H1 (cell line): Measurements from ENCODE around the gene ASCC1. TPM values are rescaled to one million over a fixed set of nuclear protein-coding genes. Genes with fewer than 3 reads are reported as not detected.

ENCODE experiments used
- CTCF ChIA-PET: fragments of 300-600 bp; sonication (Branson Sonifier 250); formaldehyde crosslinking; loops from one replicate; lab custom pipeline; 2021; ENCODE audit not compliant: partially characterized antibody; lab: Charles Lee
- POLR2A ChIA-PET: fragments of 300-600 bp; sonication (Branson Sonifier 250); formaldehyde crosslinking; loops from one replicate; lab custom pipeline; 2021; ENCODE audit warnings: inconsistent platforms; ENCODE audit not compliant: partially characterized antibody; lab: Charles Lee
- DNase-seq, 2 experiments: peaks; one replicate each; pipeline versions ENCODE4 v3.0.0 to v3.0.0-alpha.2; 2010 to 2022; ENCODE audit warnings: low spot score in 2 of 2, low read depth in 1 of 2, mixed read lengths in 1 of 2
- FAIRE-seq: peaks from 2 replicates; lab custom pipeline; 2011; peaks lifted over from hg19 to GRCh38; lab: Jason Lieb, UNC
- H2AFZ ChIP-seq: 2 replicates; pipeline ENCODE4 v1.8.1; 2012; ENCODE audit warnings: low read length, inconsistent platforms
- H2AK5ac ChIP-seq: 2 replicates; pipeline ENCODE4 v1.6.1; 2013; ENCODE audit warnings: low read depth, low read length
- H2BK120ac ChIP-seq: replicated peaks from 2 replicates; pipeline ENCODE3; 2013; ENCODE audit warnings: low read depth, low read length, inconsistent platforms
- H2BK12ac ChIP-seq: 2 replicates; pipeline ENCODE4 v1.6.1; 2013; ENCODE audit warnings: low read depth, low read length
- H2BK15ac ChIP-seq: 2 replicates; pipeline ENCODE4 v1.6.1; 2013; ENCODE audit warnings: low read length
- H2BK20ac ChIP-seq: 2 replicates; pipeline ENCODE4 v1.6.1; 2013; ENCODE audit warnings: low read length
- H2BK5ac ChIP-seq: 2 replicates; pipeline ENCODE4 v1.6.1; 2013; ENCODE audit warnings: low read depth, low read length
- H3K14ac ChIP-seq: 2 replicates; pipeline ENCODE4 v1.6.1; 2013; ENCODE audit warnings: inconsistent platforms; ENCODE audit not compliant: insufficient read length
- H3K18ac ChIP-seq: 2 replicates; pipeline ENCODE4 v1.6.1; 2013; ENCODE audit warnings: low read length; ENCODE audit errors: extremely low read depth
- H3K23ac ChIP-seq: 2 replicates; pipeline ENCODE4 v1.6.1; 2013; ENCODE audit warnings: inconsistent platforms; ENCODE audit not compliant: insufficient read length
- H3K23me2 ChIP-seq: 2 replicates; pipeline ENCODE4 v1.6.1; 2013; ENCODE audit warnings: low read depth, low read length
- H3K27ac ChIP-seq: 2 replicates; pipeline ENCODE4 v1.6.1; 2011; ENCODE audit warnings: low read depth, low read length, inconsistent platforms
- H3K27me3 ChIP-seq, 4 experiments: replicated peaks in 1 of 4; 1 replicate in 1 of 4; 2 replicates in 3 of 4; pipeline versions ENCODE4 v1.6.1 to v1.8.1; 2011 to 2013; ENCODE audit warnings: low read length in 3 of 4, mild to moderate bottlenecking in 3 of 4, inconsistent platforms in 2 of 4, mixed read lengths in 2 of 4, moderate library complexity in 1 of 4; ENCODE audit not compliant: control insufficient read depth in 3 of 4, insufficient read depth in 3 of 4; ENCODE audit errors: extremely low read depth in 1 of 4
- H3K36me3 ChIP-seq, 4 experiments: 2 replicates each; pipeline versions ENCODE4 v1.6.1 to v1.8.1; 2011 to 2013; ENCODE audit warnings: mild to moderate bottlenecking in 4 of 4, low read length in 3 of 4, moderate library complexity in 2 of 4, control low read depth in 1 of 4, inconsistent platforms in 1 of 4; ENCODE audit not compliant: insufficient read depth in 4 of 4, control insufficient read depth in 2 of 4
- H3K4ac ChIP-seq: replicated peaks from 2 replicates; pipeline ENCODE3; 2013; ENCODE audit warnings: low read length, low read depth, mixed read lengths, inconsistent platforms; ENCODE audit not compliant: insufficient read length
- H3K4me1 ChIP-seq, 4 experiments: replicated peaks in 1 of 4; 1 replicate in 1 of 4; 2 replicates in 3 of 4; pipeline versions ENCODE4 v1.6.1 to v1.8.1; 2011 to 2013; ENCODE audit warnings: low read length in 3 of 4, inconsistent platforms in 2 of 4, mixed read lengths in 1 of 4; ENCODE audit not compliant: insufficient read depth in 4 of 4, control insufficient read depth in 3 of 4
- H3K4me2 ChIP-seq, 2 experiments: 2 replicates each; pipeline versions ENCODE4 v1.6.1 to v1.8.1; 2011 to 2013; ENCODE audit warnings: low read depth in 2 of 2, low read length in 2 of 2, control low read depth in 1 of 2, inconsistent platforms in 1 of 2, mild to moderate bottlenecking in 1 of 2; ENCODE audit not compliant: insufficient read depth in 1 of 2
- H3K4me3 ChIP-seq, 4 experiments: fragments of 200-600, 300-600 bp in 1 of 4; sonication (generic), shearing (Covaris generic), sonication (Bioruptor Twin) in 1 of 4; 2 replicates each; pipeline versions ENCODE4 v1.5.1 to v1.8.1; 2011 to 2016; ENCODE audit warnings: low read length in 4 of 4, low read depth in 3 of 4, control low read depth in 2 of 4, inconsistent platforms in 2 of 4, mild to moderate bottlenecking in 2 of 4, mixed read lengths in 1 of 4, moderate library complexity in 1 of 4; ENCODE audit not compliant: insufficient read depth in 2 of 4; ENCODE audit errors: extremely low read depth in 1 of 4
- H3K56ac ChIP-seq: replicated peaks from 2 replicates; pipeline ENCODE3; 2013; ENCODE audit warnings: low read depth, mild to moderate bottlenecking, mixed read lengths, low read length, inconsistent platforms; ENCODE audit not compliant: insufficient read length
- H3K79me1 ChIP-seq: 2 replicates; pipeline ENCODE4 v1.6.1; 2013; ENCODE audit warnings: low read depth, low read length, control low read depth
- H3K79me2 ChIP-seq, 2 experiments: 2 replicates each; pipeline versions ENCODE4 v1.6.1 to v1.8.1; 2012 to 2013; ENCODE audit warnings: low read length in 2 of 2, mild to moderate bottlenecking in 2 of 2, inconsistent platforms in 1 of 2; ENCODE audit not compliant: insufficient read depth in 2 of 2, control insufficient read depth in 1 of 2
- H3K9ac ChIP-seq, 4 experiments: replicated peaks in 1 of 4; 1 replicate in 1 of 4; 2 replicates in 3 of 4; pipeline versions ENCODE4 v1.6.1 to v1.8.1; 2011 to 2013; ENCODE audit warnings: low read depth in 3 of 4, low read length in 3 of 4, control low read depth in 2 of 4, mild to moderate bottlenecking in 2 of 4, moderate library complexity in 2 of 4, inconsistent platforms in 1 of 4; ENCODE audit errors: extremely low read depth in 1 of 4
- H3K9me3 ChIP-seq, 2 experiments: 2 replicates each; pipeline versions ENCODE4 v1.6.1 to v1.8.1; 2012 to 2013; ENCODE audit warnings: mild to moderate bottlenecking in 2 of 2, moderate library complexity in 2 of 2, control low read depth in 1 of 2, inconsistent platforms in 1 of 2, low read depth in 1 of 2, low read length in 1 of 2, mixed read lengths in 1 of 2; ENCODE audit not compliant: insufficient read depth in 2 of 2
- H4K20me1 ChIP-seq, 2 experiments: replicated peaks in 1 of 2; 2 replicates each; pipeline versions ENCODE3 to v1.8.1; 2011 to 2013; ENCODE audit warnings: inconsistent platforms in 2 of 2, low read length in 2 of 2, mild to moderate bottlenecking in 1 of 2; ENCODE audit not compliant: insufficient read depth in 2 of 2, control insufficient read depth in 1 of 2
- H4K5ac ChIP-seq: 2 replicates; pipeline ENCODE4 v1.6.1; 2013; ENCODE audit warnings: low read length, low read depth, mixed read lengths, inconsistent platforms; ENCODE audit not compliant: insufficient read length
- H4K8ac ChIP-seq: 2 replicates; pipeline ENCODE4 v1.8.0; 2013; ENCODE audit warnings: mild to moderate bottlenecking, moderate library complexity, low read length, inconsistent platforms; ENCODE audit not compliant: insufficient read depth; ENCODE audit errors: extremely low read depth
- H4K91ac ChIP-seq: replicated peaks from 2 replicates; pipeline ENCODE3; 2013; ENCODE audit warnings: low read length, mixed read lengths, inconsistent platforms; ENCODE audit not compliant: insufficient read length
- CBX5 ChIP-seq: fragments of 300-800, 300-1000 bp; sonication (generic); IDR thresholded peaks from 2 replicates; pipeline ENCODE4 v1.7.1; 2016; ENCODE audit warnings: antibody characterized with exemption, low read length, low read depth
- FOSL1 ChIP-seq: IDR thresholded peaks from 2 replicates; pipeline ENCODE4 v1.6.1; 2011; ENCODE audit warnings: mild to moderate bottlenecking, low read depth, low read length, moderate library complexity; ENCODE audit not compliant: insufficient read depth
- JUN ChIP-seq: IDR thresholded peaks from 2 replicates; pipeline ENCODE4 v1.6.1; 2011; ENCODE audit warnings: low read depth, mild to moderate bottlenecking, improper control_type of control experiment, low read length
- POLR2A ChIP-seq, 2 experiments: IDR thresholded peaks; 1 replicate in 1 of 2; 2 replicates in 1 of 2; pipeline ENCODE4 v1.6.1; 2011; ENCODE audit warnings: low read depth in 2 of 2, low read length in 2 of 2, mild to moderate bottlenecking in 2 of 2; ENCODE audit errors: control extremely low read depth in 1 of 2
- WGBS, 2 experiments: shearing (Covaris generic) in 1 of 2; methylation state at CpG; one replicate each; pipeline versions ENCODE4 v1.1.6 to v1.1.7; 2013 to 2015; ENCODE audit warnings: low lambda C conversion rate in 2 of 2, mixed read lengths in 2 of 2, inconsistent platforms in 1 of 2, low coverage in 1 of 2, missing lambda C conversion rate in 1 of 2; ENCODE audit not compliant: insufficient replicate concordance in 2 of 2, insufficient coverage in 1 of 2, insufficient read length in 1 of 2; ENCODE audit errors: extremely low coverage in 1 of 2, missing lambda C conversion rate in 1 of 2; 5-methylcytosine and 5-hydroxymethylcytosine counted together
- polyA plus RNA-seq, 7 experiments: library from polyadenylated mRNA; depleted of rRNA in 3 of 7; stranded (reverse) in 5 of 7; unstranded in 2 of 7; fragments of >200 nt in 5 of 7; fragments of 200-250 nt in 2 of 7; gene quantifications; 1 replicate in 5 of 7; 2 replicates in 1 of 7; 4 replicates in 1 of 7; pipeline versions ENCODE4 v1.2.1 to v1.2.3, GENCODE V29; 2011 to 2013; ENCODE audit warnings: missing spikeins in 2 of 7, mixed read lengths in 2 of 7
- total RNA-seq: library from RNA; stranded (reverse); fragmentation: NEBNext Ultra II Directional; extraction: Animal tissue kit (Norgen Biotek cat#: 25700); gene quantifications from 2 replicates; pipeline ENCODE4 v1.2.1, GENCODE V29; 2021

ASCC1 gene
- total and polyA plus RNA-seq, 2 of the 8 experiments (the other 6 are each of a cell fraction or from before 2014, with no cell fraction given) = 25.6 to 35.8 TPM

- Histone ChIP-seq H3K27me3 (peaks cover 0 to 3% (median under 1%) of the 10 kb centered on the region in 4 experiments; a peak in 3 of 7 replicates), H3K4me2 (no peak overlapping the region), H2AFZ (no peak overlapping the region), H3K79me1 (no peaks in the 10 kb centered on the region), H4K91ac (no peak overlapping the region), H4K8ac (no peak overlapping the region), H4K20me1 (no peaks in the 10 kb centered on the region), H2BK120ac (no peak overlapping the region), H3K36me3 (peaks cover 0 to 7% (median 2%) of the 10 kb centered on the region in 4 experiments; a peak in 4 of 8 replicates), H3K79me2 (no peaks in the 10 kb centered on the region), H3K56ac (no peak overlapping the region), H3K4me3 (no peak overlapping the region), H2BK12ac (no peak overlapping the region), H2BK20ac (no peak overlapping the region), H4K5ac (no peak overlapping the region), H3K9ac (no peak overlapping the region), H3K23me2 (no peaks in the 10 kb centered on the region), H3K23ac (no peak overlapping the region), H2AK5ac (no peak overlapping the region), H3K27ac (no peak overlapping the region), H3K18ac (no peak overlapping the region), H2BK15ac (no peak overlapping the region), H3K4me1 (peaks cover 0 to 2% (median 0%) of the 10 kb centered on the region in 4 experiments; a peak in 2 of 7 replicates), H3K4ac (no peak overlapping the region), H3K9me3 (no peaks in the 10 kb centered on the region), H3K14ac (no peak overlapping the region), H2BK5ac (no peak overlapping the region)
- DNase-seq (no peak), FAIRE-seq (no peak)
- ChIA-PET CTCF (interaction anchor here (1.0 kb wide), 1 partner anchor 24 kb away, joined by 3 read pairs; no protein-coding TSS in a partner anchor), POLR2A (no interaction called here)
- TF ChIP-seq JUN = no peak
- no peak for TF ChIP-seq CBX5
- TF ChIP-seq FOSL1 = no peak
- TF ChIP-seq POLR2A (IDR thresholded peaks at IDR 0.05; ENCODE audit: control extremely low read depth in 1 of 2, low read depth in 2 of 2, low read length in 2 of 2) = no peak
- WGBS, 2 experiments = 94% methylated on average over 2 of the region's 2 CpGs; no CpG with 5 or more reads in 1 of the 2 experiments
Measured at GRCh38 chr10:72094574-72094973, 121.5 kb downstream of the ASCC1 start.
